GM21360 (cell line): ENCODE results near the gene EPN3.

Source experiments
- ATAC-seq: cut with Tn5 transposase; IDR thresholded peaks from one replicate; pipeline ENCODE4 v1.9.1; 2021; ENCODE audit warnings: mild to moderate bottlenecking, moderate library complexity; ENCODE audit not compliant: unreplicated experiment

The EPN3 gene

DNA sequence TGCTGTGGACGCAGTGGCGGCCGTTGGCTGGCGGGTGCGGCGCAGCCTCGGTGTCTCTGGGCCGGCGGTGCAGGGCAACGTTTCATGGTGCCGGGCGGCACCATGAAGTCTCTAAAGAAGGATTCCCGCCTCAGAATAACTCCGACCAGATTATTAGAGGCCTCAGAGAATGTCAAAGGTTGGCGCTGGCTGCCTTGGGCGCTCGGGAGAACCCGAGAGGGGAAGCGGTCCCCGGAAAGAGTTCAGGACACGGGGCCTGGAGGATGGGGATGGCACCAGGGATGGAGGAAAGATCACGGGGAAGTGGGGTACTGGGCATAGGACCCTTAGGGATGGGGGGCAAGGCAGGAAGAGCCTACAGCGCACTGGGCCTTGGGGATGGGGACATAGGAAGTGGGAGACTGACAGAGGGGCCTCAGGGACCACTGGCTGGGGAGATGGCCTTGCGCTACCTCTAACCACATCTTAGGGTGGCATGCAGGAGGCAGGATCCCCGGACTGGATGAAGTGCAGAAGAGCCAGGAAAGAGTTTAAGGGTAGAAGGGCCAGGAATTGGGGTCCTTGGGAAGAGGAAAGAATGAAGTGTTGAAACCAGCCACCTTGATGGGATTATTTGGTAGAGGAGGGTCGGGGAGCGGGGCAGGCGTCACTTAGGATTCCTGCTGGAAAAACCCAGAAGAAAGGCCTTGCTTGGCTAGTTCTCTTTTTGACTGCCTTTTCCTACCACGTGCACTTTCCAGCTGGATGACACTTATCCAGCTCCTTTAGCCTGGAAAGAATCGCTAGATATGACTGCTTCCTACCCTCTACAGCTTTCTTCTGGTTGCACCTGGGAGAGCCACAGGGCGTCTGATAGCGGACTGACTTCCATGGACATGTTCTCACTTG, 23.7 kb upstream of the EPN3 start:
- no peak for ATAC-seq

DNA sequence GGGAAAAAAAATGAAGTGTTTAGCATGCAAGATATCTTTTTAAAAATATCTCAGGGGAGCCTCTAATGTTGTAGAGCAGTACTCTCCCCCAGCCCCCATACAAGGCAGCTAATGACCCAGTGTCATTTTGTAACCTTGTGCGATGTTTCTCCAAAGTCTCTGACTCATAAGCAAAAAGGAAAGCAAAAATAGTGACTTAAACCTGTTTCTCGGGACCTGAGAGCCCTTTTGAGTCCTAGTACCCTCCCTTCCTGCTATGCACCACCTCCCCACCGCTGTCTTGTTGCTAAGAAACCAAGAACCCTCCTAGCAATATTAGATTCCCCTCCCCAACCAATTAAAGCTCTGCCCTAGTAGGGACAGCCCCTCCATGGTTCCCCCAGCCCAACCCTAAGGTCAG, 21.5 kb upstream of the EPN3 start:
- ATAC-seq, result no peak

DNA sequence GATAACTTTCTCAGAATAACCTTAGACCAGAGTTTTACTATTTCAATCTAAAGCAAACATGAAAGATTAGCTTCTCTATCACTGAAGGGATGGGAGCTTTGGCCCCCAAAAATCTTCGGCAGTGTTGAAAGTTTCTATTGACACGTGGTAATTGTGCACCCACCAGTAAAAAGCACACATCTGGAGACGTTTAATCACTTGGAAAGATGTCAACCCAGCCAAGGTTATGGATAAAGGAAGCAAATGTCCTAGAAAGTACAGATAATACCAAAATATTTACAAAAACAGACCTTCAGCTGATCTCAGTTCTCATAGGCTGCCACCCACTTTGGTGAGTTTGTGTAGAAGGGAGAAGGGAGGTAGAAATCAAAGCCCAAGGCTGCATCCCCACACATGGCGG, 19.0 kb upstream of the EPN3 start:
- ATAC-seq, result no peak

DNA sequence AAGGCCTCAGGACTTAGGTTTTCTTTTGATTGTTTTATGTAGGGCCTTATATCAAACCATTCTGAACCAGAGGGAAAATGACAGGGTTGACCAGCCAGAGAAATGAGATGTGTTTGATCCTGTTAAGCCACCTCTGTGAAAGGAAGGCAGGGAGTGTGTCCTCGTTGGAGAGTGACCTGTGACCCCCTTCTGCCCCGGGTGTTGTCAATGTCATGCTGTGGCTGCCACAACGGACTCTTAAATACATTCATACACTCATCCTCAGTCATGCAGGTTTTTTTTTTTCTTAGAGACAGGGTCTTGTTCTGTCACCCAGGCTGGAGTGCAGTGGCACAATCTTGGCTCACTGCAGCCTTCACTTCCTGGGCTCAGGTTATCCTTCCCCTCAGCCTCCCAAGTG, 18.1 kb upstream of the EPN3 start:
- no peak for ATAC-seq

DNA sequence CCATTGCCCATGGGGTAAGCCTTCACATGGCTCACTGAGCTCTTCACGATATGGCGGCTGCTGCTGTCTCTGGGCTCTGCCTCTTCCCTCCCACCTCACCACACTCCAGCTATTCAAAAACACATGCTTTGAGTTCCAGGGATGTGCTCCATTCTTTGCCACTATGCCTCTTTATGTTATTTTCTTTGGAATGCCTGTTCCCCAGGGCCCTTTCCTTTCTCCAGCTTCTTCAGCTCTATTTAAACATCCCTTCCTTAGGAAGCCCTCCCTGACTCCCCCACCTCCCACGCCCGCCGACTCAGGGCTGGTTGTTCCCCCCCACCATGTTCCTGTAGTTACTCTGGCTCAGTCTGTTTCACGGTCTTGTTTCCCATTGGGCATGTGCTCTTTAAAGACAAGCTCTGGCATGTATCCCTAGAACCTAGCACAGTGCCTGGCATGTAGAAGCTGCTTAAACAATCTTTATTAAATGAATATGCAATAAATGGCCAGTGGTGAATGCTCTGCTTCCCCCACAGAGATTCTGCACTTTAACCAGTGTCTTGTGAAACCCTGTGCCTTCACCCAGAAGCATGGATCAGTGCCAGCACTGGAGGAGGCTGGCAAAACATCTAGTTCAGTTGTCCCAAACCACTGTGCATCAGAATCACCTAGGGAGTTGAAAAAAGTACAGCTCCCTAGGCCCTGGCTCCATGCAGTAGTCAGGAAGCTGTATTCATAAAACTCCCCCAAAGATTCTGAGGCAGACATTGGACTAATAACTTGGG, 17.4 kb upstream of the EPN3 start:
- ATAC-seq, result no peak

DNA sequence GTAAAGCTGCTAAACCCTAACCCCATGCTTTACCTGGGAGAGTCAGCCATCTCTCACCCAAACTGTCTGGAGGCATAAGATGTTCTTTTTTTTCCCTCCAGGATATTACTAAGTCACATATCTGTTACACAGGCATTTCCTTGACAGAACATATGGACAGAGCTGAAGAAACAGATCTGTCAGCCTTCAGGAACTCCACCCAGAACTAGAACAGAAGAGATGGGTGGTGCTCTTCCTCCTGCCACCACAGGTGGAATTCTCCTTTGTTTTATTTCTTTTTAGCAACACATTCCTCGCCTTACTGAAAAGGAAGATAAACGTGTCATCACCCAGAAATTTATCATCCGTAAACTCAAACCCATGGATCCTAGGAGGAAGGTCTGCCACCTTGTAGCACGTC, 15.5 kb upstream of the EPN3 start:
- no peak for ATAC-seq

DNA sequence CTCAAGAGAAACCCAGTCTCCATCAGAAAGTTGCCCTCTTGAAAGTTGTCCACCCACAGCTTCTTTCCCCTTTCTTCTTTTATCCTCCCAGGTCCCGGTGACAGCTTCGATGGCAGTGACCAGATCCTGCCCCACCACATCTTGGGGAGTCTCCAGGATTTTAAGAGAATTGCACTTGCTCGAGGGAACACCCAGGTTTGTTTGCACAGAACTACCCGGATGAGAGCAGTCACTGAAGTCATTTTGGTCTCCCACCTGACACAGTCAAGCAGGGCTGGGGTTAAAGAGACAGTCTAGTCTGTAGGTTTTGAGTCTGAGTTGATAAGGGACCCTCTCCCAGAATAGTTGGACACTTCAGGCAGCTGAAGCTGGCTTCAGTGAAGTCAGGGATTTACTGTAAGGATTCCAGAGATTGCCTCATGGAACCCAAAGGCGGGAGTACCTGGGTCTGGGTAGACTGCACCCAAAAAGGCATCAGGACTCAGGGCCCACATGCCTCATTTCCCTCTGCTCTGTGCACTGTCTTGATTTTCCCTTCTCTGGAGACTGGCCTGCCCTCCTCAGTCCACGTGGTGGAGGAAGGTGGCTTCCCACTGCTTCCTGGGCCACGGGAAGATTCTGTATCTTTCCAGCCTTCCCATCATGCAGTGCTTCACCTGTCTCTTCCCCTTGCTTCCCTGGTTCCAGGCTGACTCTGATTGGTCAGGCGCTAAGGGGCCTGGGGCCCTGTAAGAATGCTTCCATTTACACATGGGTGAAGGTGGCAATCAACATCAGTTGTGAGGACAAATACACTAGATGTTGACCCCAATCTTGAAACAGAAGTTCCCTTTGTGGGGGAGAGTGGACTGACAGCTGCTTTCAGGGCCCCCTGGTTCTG, 14.8 kb upstream of the EPN3 start:
- no peak for ATAC-seq

DNA sequence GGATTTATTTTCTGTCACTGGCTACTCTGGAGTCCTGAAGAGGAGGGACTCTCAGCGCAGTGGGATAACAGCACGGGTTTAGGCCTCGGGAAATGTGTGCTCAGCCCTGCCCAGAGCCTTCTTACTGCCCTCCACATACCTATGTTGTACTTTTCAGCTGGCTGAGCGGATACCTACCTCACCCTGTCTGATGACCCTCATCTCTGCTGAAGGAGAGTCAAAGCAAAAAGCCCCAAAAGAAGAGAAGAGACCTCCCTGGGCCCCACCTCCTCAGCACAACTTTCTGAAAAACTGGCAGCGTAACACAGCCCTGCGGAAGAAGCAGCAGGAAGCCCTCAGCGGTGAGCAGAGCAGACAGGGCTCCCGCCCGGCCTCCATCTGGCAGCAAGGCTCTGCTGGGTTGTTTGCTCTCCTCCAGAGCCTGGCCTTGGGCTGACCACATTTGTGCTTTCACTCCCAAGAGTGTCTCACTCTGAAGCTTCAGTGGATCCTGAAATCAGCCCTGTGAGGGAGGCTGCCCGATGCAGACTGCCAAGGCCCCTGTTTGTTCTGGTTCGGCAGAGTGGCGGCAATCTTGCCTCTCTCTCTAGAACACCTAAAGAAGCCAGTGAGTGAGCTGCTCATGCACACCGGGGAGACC, 14.0 kb upstream of the EPN3 start:
- no peak for ATAC-seq

DNA sequence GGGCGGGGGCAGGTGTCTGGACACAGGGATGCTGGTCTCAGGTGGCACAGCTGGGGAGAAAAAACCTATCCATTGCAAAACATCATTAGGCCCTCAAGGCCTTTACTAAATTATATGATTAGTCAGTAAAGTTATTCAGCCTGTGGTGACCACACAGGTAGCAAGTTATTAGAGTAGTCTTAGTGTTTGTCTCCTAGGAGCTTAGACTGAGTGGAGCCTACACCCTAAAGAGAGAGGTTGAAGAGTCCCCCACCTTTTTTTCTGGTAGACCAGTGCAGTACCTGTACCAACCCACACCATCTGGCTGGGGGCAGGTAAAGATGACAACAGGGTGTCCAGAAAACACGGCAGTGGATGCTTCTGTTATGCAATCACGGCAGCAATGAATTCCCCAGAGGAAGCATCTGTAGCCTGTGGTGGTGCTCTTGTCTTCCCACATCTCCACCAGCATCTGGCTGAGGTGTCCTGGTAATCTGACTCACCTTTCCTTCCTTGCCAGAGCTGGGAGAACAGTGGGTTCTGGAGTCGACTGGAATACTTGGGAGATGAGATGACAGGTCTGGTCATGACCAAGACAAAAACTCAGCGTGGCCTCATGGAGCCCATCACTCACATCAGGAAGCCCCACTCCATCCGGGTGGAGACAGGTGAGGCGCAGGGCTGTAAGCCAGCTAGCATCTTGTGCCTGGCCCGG, 13.2 kb upstream of the EPN3 start:
- no peak for ATAC-seq

DNA sequence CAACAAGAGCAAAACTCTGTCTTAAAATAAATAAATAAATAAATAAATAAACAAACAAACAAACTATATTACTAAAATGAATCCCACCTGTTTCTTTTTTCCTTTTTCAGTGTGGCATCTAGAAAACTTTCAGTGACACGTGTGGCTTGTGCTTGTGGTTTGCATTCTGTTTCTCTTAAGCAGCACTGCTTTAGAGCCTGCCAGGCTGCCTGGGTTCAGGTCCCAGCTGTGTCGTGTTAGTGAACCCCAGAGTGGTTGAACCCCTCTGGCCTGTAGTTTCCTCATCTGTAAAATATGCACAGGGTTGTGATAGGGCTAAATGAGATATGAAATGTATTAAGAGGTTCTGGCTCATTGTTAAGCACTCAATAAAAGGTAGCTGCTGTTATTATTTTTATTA, 12.1 kb upstream of the EPN3 start:
- no peak for ATAC-seq

DNA sequence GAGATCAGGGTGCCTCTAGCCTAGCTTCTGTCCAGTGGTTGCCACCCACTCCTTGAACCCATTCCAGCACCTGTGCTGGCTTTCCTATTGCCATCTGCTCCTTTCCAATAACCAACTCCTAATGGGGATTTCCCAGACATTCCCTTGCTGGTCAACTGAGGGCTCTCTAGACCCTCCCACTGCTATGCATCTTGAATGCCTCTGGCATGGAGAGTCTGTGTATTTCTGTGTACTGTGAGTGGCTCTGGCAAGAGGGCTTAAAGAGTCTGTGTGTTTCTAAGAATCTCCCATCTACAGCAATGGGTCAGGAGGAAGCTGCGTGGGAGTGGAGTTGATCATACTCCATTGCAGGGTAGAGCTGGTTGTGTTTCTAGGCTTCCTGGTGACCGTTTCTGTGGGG, 11.0 kb upstream of the EPN3 start:
- no peak for ATAC-seq

DNA sequence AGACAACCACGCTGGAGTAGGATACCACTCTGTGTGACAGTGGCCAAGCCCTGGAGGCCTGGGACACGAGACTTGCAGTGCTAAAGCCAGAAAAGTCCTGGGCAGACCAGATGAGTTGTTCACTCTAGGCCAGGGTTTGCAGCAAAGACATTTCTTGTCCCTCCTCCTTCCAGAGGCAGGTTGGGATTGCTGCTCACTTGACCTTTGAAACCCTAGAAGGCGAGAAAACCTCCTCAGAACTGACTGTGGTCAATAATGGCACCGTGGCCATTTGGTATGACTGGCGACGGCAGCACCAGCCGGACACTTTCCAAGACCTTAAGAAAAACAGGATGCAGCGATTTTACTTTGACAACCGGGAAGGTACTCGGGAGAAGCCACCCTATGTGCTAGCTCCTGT, 9.8 kb upstream of the EPN3 start:
- no peak for ATAC-seq

DNA sequence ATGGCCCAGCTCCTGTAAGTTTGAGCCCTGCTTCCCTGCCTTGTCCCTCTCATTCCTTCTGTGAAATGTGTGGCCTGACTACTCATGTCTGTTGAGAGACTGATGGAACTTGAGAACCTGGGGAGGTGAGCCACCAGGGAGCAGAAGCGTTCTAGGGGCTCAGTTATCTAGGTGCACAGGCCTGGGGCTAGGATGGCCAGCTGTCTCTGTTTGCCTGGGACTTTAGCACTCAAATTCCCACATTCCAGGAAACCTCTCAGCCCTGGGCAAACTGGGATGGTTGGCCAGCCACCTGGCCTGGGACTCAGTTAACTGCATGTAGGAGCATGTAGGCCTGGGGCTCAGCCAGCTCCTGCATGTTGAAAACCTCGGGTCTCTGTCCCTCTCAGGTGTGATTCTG, 9.3 kb upstream of the EPN3 start:
- no peak for ATAC-seq

DNA sequence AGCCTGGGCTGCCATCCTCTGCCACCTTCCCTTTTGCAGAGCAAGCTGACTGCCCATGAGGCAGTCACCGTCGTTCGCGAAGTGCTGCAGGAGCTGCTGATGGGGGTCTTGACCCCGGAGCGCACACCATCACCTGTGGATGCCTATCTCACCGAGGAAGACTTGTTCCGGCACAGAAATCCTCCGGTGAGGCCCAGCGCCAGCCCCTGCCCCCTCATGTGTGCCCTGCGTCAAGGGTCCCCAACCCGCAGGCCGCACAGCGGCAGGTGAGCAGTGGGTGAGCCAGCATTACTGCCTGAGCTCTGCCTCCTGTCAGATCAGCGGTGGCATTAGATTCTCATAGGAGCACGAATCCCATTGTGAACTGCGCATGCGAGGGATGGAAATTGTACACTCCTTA, 7.7 kb upstream of the EPN3 start:
- ATAC-seq, result no peak

DNA sequence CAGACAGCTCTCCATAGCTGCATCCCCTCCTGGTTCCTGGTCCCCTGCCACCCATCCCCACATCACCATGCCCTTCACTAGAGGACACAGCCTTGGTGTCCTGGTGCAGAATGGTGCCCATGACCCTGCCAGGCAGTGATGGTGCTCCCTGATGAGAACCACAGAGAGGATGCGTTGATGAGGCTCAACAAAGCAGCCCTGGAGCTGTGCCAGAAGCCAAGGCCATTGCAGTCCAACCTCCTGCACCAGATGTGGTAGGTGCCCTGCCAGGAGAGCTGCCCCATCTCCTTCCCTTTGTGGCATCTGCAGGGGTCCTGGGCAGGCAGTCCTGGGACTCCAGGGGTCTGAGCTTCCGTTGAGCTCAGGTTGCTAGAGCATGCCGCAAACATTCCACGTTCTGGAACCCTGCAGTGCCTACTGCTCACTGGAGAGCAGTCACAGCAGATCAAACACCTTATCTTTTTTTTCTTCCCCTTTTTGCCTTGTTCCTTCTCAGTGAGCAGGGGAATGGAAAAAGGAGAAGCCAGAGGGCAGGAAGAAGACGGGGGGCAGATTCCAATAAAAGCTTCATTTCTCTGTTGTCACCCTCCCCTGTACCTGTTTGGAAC, 5.3 kb upstream of the EPN3 start:
- ATAC-seq, result no peak

DNA sequence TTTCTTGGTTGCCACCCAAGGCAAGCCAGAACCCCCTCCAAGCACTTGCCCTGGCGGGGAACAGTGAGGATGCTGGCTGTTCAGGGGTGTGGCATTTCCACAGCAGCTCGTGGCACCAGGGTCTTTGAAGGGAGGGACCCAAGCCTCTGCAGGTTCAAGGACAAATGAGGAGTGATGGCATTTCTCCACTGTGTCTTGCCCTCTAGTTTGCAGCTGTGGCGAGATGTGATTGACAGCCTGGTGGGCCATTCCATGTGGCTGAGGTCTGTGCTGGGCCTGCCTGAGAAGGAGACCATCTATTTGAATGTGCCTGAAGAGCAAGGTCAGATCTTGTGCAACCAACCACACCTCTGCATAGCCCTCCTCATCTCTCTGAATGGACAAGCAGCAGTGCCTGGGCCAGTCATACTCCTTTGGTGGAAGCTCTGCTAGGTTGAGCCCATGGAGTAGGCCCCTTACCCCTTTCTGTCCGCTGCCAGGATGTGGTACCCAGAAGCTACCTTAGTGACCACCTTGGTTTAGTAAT, 4.5 kb upstream of the EPN3 start:
- ATAC-seq, result no peak

DNA sequence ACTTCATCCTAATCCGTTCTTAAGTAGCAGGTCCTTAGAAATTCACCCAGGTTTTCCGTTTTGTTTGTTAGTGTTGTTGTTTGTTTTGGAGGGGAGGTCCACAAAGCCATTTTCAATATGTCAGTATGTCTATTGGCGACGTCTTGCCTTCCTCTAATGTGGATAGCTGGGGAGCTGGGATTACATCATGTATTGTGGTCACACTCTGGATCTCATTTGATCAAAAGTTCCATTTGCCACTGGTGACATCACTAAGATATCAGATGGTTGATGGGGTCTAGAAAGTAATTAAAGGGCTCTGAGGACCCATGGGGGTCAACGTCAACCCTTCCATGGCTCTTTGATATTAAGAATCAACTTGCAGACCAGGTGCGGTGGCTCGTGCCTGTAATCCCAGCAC, 2.7 kb upstream of the EPN3 start:
- ATAC-seq, result no peak

DNA sequence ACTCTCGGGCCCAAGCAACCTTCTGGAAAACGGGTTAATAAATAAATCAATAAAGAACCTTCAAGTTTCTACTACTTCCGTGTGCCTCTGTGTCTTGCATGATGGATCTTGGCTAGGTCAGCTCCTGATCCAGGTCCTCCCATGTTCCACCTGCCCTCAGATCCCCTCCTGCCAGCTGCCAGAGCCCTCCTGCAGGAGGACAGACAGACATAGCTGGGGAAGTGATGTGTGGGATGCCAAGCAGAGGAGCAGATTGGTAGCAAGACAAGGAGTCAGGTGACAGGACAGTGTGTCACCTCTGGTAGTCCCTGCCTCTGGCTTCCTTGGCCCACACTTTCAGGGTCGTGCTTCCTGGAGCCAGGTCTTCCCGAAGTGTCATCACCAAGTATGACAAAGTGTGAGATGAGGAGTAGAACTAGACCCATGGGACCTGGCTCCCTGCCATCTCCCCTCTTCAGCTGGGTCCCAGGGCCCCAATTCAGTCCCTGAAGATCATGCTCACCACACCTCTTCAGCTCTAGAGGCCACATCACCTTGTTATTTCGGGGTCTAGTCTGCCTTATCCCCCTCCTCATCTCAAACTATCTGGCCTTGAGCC, 1.0 kb upstream of the EPN3 start:
- ATAC-seq, result no peak

DNA sequence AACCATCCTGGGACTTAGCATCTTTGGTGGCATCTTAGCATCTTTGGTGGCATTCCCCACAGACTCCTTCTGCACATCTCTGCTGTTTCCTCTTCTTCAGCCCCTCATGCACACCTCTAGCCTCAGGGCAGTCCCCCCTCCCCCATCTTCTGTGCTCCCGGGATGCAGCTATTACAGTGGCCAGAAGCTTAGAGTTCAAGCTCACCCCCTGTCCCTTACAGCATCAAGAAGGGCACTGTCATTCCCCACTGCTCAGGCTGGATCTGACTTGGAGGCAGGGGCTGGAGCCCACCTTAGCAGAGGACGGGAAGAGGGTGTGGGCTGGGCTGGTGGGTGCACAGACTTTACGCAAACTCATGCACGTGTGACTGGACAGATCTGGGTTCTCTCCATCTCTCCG, 650 bp downstream of the EPN3 start:
- ATAC-seq, result no peak
